GM12875 (cell line): Measurements from ENCODE around the gene TNIP1.

Experiments used
- H3K4me3 ChIP-seq: one replicate; pipeline ENCODE4 v1.5.1; 2011; ENCODE audit warnings: low read depth, low read length, control low read depth
- CTCF ChIP-seq: IDR thresholded peaks from 2 replicates; pipeline ENCODE4 v1.5.1; 2011; ENCODE audit warnings: low read depth, mild to moderate bottlenecking, control low read depth, inconsistent platforms, low read length, moderate library complexity, borderline replicate concordance; ENCODE audit not compliant: insufficient read depth

Gene TNIP1

GRCh38 chr5:151093476-151093889 is 12.6 kb upstream of the TNIP1 start:
- TF ChIP-seq CTCF = 0 out of 2 replicates have a peak, but pooled peaks have one; percentile 4
- peak overlapping the region; percentile 7 for H3K4me3 ChIP-seq

- no peak for TF ChIP-seq CTCF
- H3K4me3 ChIP-seq = no peak overlapping the region
Measured at GRCh38 chr5:151092762-151093161, 11.9 kb upstream of the TNIP1 start.

GRCh38 chr5:151089726-151090125 is 8.9 kb upstream of the TNIP1 start:
- H3K4me3 ChIP-seq = no peak overlapping the region
- TF ChIP-seq CTCF = no peak

GRCh38 chr5:151088986-151089385 is 8.2 kb upstream of the TNIP1 start:
- TF ChIP-seq CTCF = no peak
- no peak overlapping the region for H3K4me3 ChIP-seq

GRCh38 chr5:151087486-151087885 is 6.7 kb upstream of the TNIP1 start:
- TF ChIP-seq CTCF = no peak
- H3K4me3 ChIP-seq = peak overlapping the region; percentile 89

GRCh38 chr5:151086905-151087360 is 6.1 kb upstream of the TNIP1 start:
- H3K4me3 ChIP-seq = peak overlapping the region; percentile 89
- no peak for TF ChIP-seq CTCF

- H3K4me3 ChIP-seq = peak overlapping the region; percentile 89
Measured at GRCh38 chr5:151086192-151086869, 5.5 kb upstream of the TNIP1 start.

More at GRCh38 chr5:151086192-151086869, 5.5 kb upstream of the TNIP1 start:
- TF ChIP-seq CTCF = no peak
